NOMO-1 (cell line): ENCODE data around the gene MICAL3.

Experiments
- DNase-seq, 2 experiments: peaks; one replicate each; lab custom pipeline; 2025; ENCODE audit not compliant: unreplicated experiment in 2 of 2; lab: John Stamatoyannopoulos, UW

MICAL3 gene

DNA sequence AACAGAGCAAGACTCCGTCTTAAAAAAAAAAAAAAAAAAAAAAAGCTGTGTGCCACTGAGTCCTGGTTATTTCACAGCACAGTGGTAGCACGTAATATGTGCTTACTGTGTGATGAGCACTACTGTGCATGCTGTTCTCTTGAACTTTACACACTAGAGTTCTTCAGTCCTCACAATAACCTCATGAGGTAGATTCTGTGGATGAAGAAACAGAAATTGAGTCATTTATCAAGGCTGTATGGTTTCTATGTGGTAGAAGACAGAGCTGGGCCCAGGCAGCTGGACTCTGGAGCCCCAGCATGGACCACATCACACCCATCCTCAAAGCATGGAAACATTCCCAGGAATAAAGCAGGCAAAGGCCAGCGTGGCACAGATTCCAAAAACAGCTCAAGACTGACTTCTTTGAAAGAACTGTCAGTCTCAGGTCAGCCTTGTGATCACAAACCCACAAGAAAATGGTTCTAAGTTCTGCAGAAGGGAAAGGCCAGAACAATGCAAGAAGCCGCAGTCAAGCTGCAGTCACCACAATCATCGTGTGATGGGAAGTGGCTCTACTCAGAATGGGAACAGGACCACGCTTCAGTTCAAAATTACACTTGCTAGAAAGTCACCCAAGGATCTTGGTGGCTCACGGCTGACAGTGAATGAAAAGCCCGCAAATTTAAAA is 49.5 kb downstream of the MICAL3 start:
- no peak for DNase-seq

DNA sequence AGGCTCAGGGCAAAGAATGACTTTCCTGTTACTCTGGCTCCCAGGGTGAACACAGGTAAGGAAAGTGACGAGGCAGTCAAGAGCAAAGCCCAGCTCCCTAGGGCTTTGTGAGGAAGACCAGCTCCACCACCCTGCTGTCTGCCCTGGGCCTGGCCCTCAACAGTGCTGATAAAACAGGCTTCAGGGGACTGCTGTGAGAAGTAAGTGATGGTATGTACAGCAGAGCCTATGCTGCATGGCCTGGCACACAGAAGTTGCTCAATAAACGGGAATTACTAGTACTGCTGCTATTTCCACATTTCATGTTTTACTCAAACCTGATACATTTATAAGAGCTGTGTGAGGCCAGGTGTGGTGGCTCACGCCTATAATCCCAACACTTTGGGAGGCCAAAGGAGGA is 50.3 kb downstream of the MICAL3 start:
- no peak for DNase-seq

DNA sequence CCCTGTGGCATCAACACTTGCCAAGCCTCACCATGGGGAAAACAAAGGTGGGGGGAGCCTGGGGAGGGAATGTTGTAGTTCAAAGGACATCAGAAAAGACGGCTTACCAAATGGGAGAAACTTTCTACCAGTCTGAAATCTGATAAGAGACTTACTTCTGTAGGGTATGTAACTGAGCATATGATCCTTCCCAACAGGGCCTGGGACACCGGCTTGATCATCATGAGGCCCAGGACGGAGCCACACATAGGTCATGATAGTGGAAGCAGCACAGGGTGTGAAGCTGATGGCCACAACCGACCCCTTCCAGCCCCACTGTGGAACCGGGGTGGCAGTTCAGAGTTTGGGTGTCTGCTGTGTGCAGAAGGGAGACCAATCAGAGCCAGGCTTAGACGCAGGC is 51.1 kb downstream of the MICAL3 start:
- no peak for DNase-seq

DNA sequence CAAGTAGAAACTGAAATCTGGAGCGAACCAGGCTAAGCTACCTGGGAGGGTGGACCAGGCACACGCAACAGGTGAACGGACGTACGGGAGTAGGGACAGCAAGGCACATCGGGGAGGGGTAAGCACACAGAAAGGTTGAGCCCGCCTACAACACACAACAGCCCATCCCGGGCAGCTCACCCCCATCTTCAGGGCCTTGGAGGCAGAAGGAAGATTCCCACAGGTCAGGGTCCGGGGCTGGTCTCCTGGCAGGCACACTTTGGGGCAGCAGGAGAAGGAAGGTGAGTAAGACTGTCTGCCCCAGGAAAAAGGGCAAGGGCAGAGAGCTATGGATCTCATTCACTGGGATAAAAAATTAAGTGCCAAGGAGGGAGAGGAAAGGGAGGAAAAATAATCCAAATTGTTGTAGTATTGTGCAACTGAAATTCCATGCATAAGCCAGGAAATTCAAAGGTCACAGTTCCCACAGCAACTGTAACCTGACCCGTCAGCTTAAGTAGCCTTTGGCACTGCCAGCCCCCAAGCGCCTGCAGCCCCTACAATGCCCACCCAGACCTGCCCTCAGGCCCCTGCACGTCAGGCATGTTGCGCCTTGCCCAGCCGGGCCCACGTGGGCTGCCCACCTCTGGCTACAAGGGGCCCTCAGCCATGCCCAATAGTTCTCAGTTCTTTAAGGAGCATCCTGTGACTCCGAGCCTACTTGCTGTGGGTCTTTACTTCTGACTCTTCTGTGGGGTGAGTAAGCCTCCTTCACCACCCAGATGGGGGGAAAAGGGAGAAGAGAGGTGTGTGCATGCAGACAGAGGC is 51.8 kb downstream of the MICAL3 start:
- no peak for DNase-seq

DNA sequence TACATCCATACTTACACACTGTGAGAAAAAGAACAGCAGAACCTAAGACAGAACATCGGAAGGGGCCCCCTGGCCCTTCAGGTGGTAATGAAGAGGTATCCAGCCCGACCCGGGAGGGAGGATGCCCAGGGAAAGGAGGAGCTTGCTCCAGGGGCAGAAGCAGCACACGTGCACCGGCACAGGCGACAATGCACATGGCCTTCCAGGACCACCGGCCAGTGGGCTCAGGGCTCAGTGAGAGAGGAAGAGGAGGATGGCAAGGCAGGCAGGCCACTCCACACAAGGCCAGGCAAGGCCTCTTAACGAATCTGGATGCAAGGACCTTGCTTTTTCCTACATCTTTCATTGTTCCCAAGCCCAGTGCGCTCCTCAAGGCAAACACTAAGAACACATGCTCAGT is 52.6 kb downstream of the MICAL3 start:
- no peak for DNase-seq

DNA sequence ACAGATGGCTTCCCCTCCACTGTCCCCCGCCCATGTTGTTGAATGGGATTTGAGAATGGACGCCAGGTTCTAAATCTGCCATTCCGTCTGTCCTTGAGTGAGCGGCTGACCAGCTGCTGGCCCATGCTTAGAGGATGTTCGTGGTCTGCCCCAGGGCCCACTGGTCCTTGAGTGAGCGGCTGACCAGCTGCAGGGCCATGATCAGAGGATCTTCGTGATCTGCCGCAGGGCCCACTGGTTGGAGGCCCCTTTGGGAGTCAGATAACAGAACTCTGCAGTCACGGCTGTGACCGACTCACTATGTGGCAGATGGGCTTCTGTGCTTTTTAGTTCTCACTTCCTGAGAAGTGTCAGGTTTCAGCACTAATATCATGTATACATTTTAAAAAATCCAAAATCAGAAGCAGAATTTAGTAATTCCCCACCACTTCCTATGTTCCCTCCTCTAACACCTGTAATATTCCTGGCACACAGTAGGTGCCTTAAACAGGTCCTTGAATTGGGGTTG is 54.1 kb downstream of the MICAL3 start:
- DNase-seq: no peak

DNA sequence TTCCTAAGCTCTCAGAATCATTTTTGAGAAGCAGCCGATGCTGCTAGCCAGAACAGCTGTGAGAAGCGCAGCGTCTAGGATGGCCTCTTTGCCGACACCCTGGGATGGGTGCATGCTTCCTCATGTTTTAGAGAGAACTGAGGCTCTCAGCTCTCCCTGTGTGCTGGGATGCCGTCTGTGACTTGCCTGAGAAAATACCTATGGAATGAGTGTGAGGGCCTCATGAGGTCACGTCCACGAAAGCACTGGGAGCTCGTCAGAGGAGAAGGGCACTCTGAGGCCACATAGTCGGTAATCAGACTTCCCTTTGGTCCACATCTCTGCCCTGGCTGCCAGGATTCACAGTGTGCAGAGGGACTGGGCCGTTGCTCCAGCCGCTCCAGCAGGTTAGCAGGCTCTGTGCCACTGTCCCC is 54.7 kb downstream of the MICAL3 start:
- no peak for DNase-seq

DNA sequence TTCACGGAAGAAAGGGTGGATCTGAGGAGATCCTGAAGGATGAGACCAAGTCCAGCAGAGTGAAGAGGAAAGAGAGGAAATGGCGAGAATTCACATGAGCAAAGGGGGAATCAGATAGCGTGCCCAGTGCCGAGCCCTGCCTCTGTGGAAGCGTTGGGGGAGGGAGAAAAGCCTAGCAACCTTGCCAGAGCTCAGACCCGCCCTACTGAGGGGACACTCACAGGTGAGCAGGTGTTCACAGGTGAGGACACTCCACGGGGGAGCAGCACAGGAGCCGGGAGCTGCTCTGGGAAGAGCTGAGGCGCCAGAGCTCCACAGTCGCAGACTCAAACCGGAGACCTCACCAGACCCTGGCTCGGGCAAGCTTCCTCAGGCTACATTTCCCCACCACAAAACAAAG is 56.2 kb downstream of the MICAL3 start:
- no peak for DNase-seq

DNA sequence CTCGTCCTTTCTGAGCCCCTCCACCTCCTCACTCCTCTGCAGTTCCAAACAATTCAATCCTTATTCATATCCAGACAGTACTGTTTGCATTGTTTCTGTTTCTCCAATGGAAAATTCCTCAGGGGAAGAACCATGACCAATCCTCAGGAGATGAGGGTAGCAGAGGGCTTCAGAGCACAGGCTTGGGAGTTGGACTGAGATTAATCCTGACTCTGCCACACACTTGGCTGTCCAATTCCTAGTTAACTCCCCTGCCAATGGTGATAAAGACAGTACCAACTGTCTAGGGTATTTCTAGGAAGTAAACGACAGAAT is 58.0 kb downstream of the MICAL3 start:
- no peak for DNase-seq

DNA sequence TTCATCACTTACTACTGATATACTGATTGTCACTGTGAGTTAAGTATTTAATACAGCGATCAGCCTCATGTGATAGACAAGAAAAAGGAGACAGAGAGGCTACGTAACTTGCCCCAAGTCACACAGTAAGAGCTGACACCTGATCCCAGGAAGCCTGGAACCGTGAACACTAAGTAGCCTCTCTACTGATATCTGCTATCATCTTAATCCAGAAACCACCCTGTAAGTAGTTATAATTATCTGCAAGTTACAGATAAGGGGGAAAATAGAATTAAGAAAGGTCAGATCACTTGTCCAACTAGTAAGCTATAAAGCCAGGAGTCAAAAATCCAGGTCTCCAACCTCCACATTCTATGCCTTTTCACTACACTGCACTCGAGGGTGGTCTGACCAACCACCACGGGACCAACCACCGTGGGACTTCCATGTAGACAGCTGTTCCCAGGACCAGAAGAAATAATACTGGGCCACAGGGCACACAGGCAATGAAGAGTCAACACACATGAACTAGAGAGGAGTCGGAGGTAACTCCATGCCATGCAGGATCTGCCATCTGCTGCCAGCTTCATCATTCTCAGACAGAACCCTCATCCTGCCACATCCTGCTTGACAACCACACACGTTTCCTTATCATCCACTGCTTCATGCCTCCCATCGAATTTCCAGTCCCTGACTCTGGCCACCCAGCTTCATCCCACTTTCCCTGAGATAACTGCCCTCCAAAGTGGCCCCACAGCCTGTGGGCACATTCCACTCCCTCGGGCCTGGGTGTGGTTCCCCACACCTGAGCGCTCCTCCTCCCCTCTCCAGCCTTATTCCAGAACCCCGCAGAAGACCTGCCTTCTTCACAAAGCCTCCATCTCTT is 58.6 kb downstream of the MICAL3 start:
- no peak for DNase-seq

DNA sequence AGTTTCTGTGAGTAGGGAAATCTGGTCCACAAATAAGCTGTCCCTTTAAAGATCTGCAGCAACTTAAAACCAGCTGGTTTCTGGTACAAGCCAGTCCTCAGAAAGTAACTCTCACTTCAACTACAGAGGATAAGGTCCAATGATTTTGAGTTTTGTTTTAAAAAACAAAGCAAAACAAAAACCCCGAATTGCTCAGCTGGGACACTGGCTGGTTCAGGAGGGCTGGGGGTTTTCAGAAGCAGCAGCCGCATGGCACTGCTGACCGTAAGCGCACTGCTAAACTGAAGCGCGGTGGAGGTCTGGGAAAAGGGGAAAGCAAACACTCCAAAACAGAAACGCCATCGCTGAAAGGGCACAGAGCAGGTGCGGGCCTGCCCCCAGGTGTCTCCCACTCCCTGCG is 59.7 kb downstream of the MICAL3 start:
- no peak for DNase-seq

DNA sequence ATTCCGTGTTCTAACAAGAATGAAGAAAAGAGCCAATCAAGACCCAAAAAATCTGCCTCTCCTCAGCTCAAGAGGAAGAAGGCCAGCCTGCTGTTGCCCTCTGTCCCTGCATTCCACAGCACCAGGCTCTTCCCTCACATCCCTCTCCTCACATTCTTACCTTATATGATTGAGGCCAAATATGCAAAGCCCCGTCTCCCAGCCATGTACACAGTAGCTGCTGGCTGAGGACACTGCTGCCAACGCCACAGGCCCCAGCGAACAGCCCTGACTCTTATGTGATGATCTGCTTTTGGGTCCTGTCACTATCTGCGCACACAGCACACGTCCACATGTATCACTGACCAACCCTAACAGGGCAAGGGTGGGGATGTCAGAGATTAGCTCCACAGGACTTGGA is 60.2 kb downstream of the MICAL3 start:
- no peak for DNase-seq

DNA sequence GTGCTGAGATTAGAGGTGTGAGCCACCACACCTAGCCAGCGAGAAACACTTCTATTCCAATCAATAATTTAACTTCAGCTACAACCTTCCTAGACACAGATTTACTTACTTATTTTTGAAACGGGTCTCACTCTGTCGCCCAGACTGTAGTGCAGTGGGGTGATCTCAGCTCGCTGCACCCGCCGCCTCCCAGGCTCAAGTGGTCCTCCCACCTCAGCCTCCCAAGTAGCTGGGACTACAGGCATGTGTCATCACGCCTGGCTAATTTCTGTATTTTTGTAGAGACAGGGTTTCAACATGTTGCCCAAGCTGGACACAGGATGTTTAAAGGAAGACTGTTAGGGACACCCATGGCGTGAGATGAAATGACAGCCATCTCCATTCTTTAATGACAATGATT is 61.3 kb downstream of the MICAL3 start:
- no peak for DNase-seq

DNA sequence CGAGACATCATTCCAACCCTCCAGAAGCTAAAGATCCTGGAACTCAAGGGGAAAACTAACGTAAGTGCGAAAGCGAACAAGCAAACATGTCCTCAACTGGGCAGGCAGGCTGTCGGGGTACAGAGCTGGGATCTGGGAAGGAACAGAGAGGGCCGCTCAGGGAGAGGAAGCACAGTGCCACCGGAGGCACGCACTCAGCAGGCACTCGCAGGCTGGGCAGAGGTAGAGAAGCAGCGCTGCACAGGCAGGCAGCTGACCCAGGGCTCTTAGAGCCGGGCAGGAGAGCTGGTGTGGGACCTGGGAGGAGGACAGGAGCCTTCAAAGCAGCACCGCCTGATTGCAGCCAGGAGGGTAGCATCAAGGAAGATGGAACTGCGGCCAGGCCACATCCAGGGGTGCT is 62.2 kb downstream of the MICAL3 start:
- DNase-seq: no peak

DNA sequence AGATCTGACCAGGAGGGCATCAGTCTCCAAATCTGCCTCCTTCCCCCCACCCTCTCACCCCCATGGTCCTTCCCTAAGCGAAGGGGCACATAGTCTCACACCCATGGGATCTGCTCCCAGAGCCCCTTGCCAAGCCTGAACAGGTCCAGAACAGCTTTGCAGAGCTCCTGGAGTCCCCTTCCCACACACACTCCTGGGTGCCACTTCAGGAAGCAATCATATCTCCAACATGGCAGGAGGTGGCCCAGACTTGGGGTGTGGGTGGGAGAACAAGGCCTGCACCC is 63.0 kb downstream of the MICAL3 start:
- DNase-seq: no peak

DNA sequence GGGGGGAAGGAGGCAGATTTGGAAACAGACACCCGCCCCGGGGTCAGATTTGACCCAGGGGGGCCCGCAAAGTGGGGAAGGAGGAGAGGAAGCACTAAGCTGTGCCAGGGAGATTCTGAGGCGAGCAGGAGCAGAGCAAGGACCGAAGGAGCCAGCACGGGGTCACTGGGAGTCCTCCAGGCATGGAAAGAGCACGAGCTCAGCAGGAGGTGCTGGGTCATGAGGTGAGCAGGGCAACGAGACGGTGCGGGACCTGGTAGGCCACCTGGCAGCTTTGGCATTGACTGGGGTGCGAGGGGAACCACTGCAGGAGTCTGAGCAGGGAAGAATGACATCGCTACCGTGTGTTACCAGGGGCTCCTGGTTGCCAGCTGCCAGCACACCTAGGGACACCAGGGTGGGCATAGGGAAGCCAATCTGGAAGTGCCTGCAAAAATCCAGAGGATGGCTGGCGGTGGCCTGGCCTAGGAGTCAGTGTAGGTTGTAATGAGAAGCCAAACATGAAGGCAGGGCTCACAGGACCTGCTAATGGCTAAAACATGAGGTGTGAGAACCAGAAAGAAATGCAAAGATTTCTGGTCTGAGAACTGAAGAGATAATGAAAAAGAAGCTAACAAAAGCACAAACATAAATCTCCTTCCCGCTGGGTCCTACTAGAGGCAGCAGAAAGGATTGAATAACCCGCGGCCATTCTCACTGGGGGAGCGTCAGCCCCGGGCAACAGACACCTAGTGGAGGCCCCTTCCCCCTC is 63.5 kb downstream of the MICAL3 start:
- no peak for DNase-seq

DNA sequence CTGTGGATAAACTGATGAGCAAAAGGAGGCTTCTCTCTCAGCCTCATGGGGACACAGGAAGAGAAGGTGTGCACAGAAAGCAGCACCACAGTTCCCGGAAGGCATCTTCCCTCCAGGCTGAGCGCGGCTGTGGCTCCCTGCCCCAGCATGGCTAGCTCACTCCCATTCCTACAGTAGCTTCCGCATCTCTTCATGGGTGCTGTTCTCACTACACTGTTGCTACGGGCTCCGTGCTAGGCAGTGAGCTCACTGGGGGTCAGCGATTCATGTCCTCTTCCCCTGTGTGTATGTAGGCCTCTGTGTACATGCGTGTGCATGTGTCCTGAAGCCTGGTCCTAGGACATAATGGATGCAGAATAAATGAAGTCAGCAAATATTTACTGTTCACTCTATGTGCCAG is 64.3 kb downstream of the MICAL3 start:
- no peak for DNase-seq

DNA sequence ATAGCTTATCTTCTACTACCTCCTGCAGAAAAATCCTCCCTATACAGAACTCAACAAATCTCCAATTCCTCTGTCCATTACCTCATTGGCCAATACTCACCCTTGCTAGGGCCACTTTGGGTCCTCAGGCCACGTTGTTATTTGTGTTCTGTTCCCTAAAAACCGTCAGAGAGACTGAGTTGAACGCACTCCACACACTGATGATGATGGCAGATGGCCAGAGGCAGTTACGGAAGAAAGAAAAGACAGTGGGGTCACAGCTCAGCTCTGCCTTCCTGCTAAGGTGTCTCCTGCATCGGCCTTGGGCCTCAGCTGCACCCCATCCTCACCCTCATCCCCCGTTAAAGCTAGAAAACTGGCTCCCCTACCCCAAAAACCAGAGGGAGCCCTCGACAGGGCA is 66.2 kb downstream of the MICAL3 start:
- DNase-seq: no peak

DNA sequence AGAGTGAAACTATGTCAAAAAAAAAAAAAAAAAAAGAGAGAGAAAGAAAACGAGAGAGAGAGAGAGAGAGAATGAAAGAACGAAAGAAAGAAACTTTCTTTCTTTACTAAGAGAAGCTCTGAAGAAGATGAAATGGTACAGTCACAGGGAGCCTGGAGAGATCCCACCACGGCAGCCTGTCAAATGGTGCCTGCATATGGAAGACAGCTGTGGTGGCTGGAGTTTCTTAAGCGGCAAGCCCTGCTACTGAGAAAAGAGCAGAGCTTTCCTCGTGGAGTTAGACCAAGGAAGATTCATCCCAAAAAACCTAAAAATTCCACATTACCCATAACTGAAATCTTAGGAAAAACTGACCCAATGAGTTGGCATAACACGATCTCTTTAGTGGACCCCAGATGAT is 66.7 kb downstream of the MICAL3 start:
- no peak for DNase-seq

DNA sequence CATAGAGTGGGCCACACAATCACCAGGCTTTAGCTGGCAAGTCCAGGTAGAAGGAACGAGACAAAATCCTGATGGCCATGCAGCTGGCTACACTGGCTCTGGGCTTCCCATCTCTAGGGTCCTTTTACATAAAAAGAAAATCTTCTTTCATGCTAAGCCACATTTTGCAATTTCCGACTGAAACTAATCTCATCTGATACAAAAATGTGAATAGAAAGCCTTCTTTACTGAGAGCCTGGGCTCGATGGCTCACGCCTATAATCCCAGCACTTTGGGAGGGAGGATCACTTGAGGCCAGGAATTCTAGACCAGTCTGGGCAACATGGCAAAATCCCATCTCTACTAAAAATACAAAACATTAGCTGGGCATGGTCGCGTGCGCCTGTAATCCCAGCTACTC is 67.2 kb downstream of the MICAL3 start:
- no peak for DNase-seq

DNA sequence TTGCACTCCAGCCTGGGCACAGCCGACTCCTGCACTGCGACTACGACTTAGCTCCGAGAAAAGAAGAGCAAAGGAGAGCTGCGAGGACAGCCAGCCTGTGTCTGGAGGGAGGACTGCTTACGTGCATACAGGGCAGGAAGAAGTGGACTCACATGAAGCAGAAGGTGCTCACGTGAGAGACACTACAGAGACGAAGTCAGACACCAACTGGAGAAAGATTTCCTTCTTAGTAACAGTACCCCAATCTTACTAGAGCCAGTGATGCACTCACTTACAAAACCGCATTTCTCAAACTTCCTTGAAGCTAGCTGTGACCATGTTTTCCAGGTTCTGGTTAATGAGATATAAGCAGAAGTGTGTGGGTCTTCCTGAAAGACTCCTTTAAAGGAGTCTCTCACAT is 67.7 kb downstream of the MICAL3 start:
- no peak for DNase-seq
